Retinal pigment epithelial cell (primary cell): ENCODE data around the gene BPIFB1.

Source experiments
- DNase-seq: peaks from one replicate; pipeline ENCODE4 v3.0.0-alpha.2; 2010; ENCODE audit warnings: low read depth
- H3K4me3 ChIP-seq: 2 replicates; pipeline ENCODE4 v1.5.1; 2011; ENCODE audit warnings: mild to moderate bottlenecking, low read length, control low read depth, moderate library complexity
- CTCF ChIP-seq: conservative IDR thresholded peaks from 2 replicates; pipeline ENCODE4 v1.5.1; 2011; ENCODE audit warnings: low read depth, low read length, control low read depth, inconsistent platforms

The BPIFB1 gene

GRCh38 chr20:33348136-33348937 is 65.3 kb downstream of the BPIFB1 start:
- no peak overlapping the region for H3K4me3 ChIP-seq
- no peak for DNase-seq
- TF ChIP-seq CTCF = no peak

- no peak overlapping the region for H3K4me3 ChIP-seq
- no peak for DNase-seq
- no peak for TF ChIP-seq CTCF
Measured at GRCh38 chr20:33349493-33349892, 66.5 kb downstream of the BPIFB1 start.

GRCh38 chr20:33351696-33352095 is 68.7 kb downstream of the BPIFB1 start:
- no peak overlapping the region for H3K4me3 ChIP-seq
- no peak for TF ChIP-seq CTCF
- no peak for DNase-seq

- DNase-seq = no peak
- TF ChIP-seq CTCF = no peak
- no peak overlapping the region for H3K4me3 ChIP-seq
Measured at GRCh38 chr20:33352258-33353012, 69.4 kb downstream of the BPIFB1 start.

GRCh38 chr20:33353013-33353402 is 70.0 kb downstream of the BPIFB1 start:
- DNase-seq = no peak

More at GRCh38 chr20:33353013-33353402, 70.0 kb downstream of the BPIFB1 start:
- no peak for TF ChIP-seq CTCF
- H3K4me3 ChIP-seq = no peak overlapping the region
